Transverse colon (tissue), 4 donors: ENCODE data around the gene GDPGP1. TPM values are rescaled to one million over a fixed set of nuclear protein-coding genes. Genes with fewer than 3 reads are reported as not detected.
"Not testable (repeated sequence)": the region's sequence is repeated elsewhere in the genome, so short reads cannot be mapped to it uniquely, and the experiment has no call there.

Source experiments
- DNase-seq: peaks from one replicate; pipeline ENCODE4 v3.0.0-alpha.2; 2019
- H3K27ac ChIP-seq, 4 donors: fragments of 200-600 bp; sonication (generic); 2 replicates each; pipeline ENCODE4 v1.5.1; 2016 to 2018; ENCODE audit warnings: inconsistent platforms in 4 of 4
- H3K27me3 ChIP-seq: fragments of 200-600 bp; sonication (generic); 2 replicates; pipeline ENCODE4 v1.5.1; 2017; ENCODE audit warnings: inconsistent platforms
- H3K36me3 ChIP-seq, 4 donors: fragments of 200-600 bp; sonication (generic); 2 replicates each; pipeline ENCODE4 v1.5.1; 2017 to 2019; ENCODE audit warnings: inconsistent platforms in 4 of 4
- H3K4me1 ChIP-seq, 4 donors: fragments of 200-600 bp; sonication (generic); 2 replicates each; pipeline ENCODE4 v1.5.1; 2017 to 2020; ENCODE audit warnings: inconsistent platforms in 4 of 4
- H3K4me3 ChIP-seq, 4 donors: fragments of 200-600 bp; sonication (generic); 1 replicate in 1 of 4; 2 replicates in 3 of 4; pipeline versions ENCODE4 v1.5.1 to v1.6.1; 2017 to 2019; ENCODE audit warnings: inconsistent platforms in 4 of 4
- H3K9me3 ChIP-seq, 2 donors: fragments of 200-600 bp; sonication (generic); 2 replicates each; pipeline ENCODE4 v1.5.1; 2017 to 2019; ENCODE audit warnings: inconsistent platforms in 2 of 2
- EP300 ChIP-seq: sonication (generic); formaldehyde crosslinking; IDR thresholded peaks from one replicate; pipeline ENCODE4 v1.6.1; 2017; ENCODE audit warnings: antibody characterized with exemption, low read depth
- POLR2A ChIP-seq: fragments of 450-650 bp; IDR thresholded peaks from one replicate; pipeline ENCODE4 v1.6.1; 2016; ENCODE audit warnings: antibody characterized with exemption, mild to moderate bottlenecking, moderate library complexity
- POLR2AphosphoS5 ChIP-seq, 3 donors: sonication (generic); formaldehyde crosslinking; IDR thresholded peaks; one replicate each; pipeline ENCODE4 v1.6.1; 2016; ENCODE audit warnings: antibody characterized with exemption in 3 of 3
- WGBS, 2 donors: methylation state at CpG; one replicate each; pipeline ENCODE4 v1.1.5; 2018; ENCODE audit warnings: low coverage in 1 of 2; 5-methylcytosine and 5-hydroxymethylcytosine counted together
- in situ Hi-C, 4 donors: fragments of 200-750 bp; cut with MboI; loops; one replicate each; pipeline versions ENCODE4 v1.15.0 to v1.15.1; 2017; ENCODE audit warnings: low sequenced_read_pairs in 3 of 4, low pct_ligation_motif_present in 1 of 4, low pct_unique_long_range_greater_than_20kb in 1 of 4
- intact Hi-C: fragments of 100-400 bp; cut with DNase I; formaldehyde crosslinking; loops from one replicate; pipeline ENCODE4 v1.15.1; 2023; ENCODE audit warnings: low total_unique reads
- total RNA-seq, 4 donors: library from RNA; depleted of rRNA; stranded (reverse); fragments of >200 nt; gene quantifications; one replicate each; pipeline ENCODE4 v1.1.0, GENCODE V29; 2016
- TF ChIP-seq, protein P1 (sequence below), 5 experiments: fragments of 200-600 bp in 3 of 5; fragments of 450-650 bp in 2 of 5; sonication (generic) in 3 of 5; IDR thresholded peaks; 1 replicate in 2 of 5; 2 replicates in 3 of 5; pipeline ENCODE4 v1.5.1; 2016 to 2017; ENCODE audit warnings: antibody characterized with exemption in 5 of 5, inconsistent platforms in 3 of 5, mild to moderate bottlenecking in 2 of 5, moderate library complexity in 1 of 5

GDPGP1 gene
- total RNA-seq, 4 donors from 2014 or later = 6.8 to 28.8 (median 21.3) TPM

- 73 to 80% methylated on average over 1 to 6 of the region's 6 CpGs for WGBS, 2 donors
- Histone ChIP-seq H3K4me3 (peak overlapping the region in 3 of 4 donors; percentile 45 to 89 (median 47)), H3K4me1 (peaks cover 0 to 23% (median 7%) of the 10 kb centered on the region in 4 donors), H3K27me3 (no peaks in the 10 kb centered on the region), H3K27ac (peak overlapping the region; percentile 32 to 71 (median 64)), H3K36me3 (no peaks in the 10 kb centered on the region), H3K9me3 (no peaks in the 10 kb centered on the region)
- intact Hi-C loops = no loop called here
- in situ Hi-C loops = no loop called here
- no peak for DNase-seq
- TF ChIP-seq, protein P1, sequence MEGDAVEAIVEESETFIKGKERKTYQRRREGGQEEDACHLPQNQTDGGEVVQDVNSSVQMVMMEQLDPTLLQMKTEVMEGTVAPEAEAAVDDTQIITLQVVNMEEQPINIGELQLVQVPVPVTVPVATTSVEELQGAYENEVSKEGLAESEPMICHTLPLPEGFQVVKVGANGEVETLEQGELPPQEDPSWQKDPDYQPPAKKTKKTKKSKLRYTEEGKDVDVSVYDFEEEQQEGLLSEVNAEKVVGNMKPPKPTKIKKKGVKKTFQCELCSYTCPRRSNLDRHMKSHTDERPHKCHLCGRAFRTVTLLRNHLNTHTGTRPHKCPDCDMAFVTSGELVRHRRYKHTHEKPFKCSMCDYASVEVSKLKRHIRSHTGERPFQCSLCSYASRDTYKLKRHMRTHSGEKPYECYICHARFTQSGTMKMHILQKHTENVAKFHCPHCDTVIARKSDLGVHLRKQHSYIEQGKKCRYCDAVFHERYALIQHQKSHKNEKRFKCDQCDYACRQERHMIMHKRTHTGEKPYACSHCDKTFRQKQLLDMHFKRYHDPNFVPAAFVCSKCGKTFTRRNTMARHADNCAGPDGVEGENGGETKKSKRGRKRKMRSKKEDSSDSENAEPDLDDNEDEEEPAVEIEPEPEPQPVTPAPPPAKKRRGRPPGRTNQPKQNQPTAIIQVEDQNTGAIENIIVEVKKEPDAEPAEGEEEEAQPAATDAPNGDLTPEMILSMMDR (IDR thresholded peaks at IDR 0.05) = no peak
- TF ChIP-seq EP300 (no peak), POLR2A (no peak), POLR2AphosphoS5 (IDR thresholded peaks at IDR 0.05) (no peak)
Measured at GRCh38 chr15:90248789-90249202, 14.8 kb downstream of the GDPGP1 start.

- 2 to 3% methylated on average over 6 to 43 of the region's 44 CpGs for WGBS, 2 donors
- peak; percentile 97 for DNase-seq
- Histone ChIP-seq H3K27me3 (no peaks in the 10 kb centered on the region), H3K9me3 (no peaks in the 10 kb centered on the region), H3K4me1 (peaks cover 0 to 23% (median 7%) of the 10 kb centered on the region in 4 donors), H3K27ac (peak within 1 kb of the TSS; percentile 32 to 71 (median 64)), H3K4me3 (peak within 1 kb of the TSS; percentile 42 to 89 (median 46)), H3K36me3 (no peaks in the 10 kb centered on the region)
- in situ Hi-C loops (no loop called here), intact Hi-C loops (no loop called here)
- TF ChIP-seq, protein P1 (IDR thresholded peaks at IDR 0.05) = peak in 2 of 5 experiments; percentile 26 to 29
- TF ChIP-seq POLR2AphosphoS5 (IDR thresholded peaks at IDR 0.05) = peak; percentile 49 to 80 (median 50)
- peak; percentile 29 for TF ChIP-seq POLR2A
- TF ChIP-seq EP300 = no peak
Measured at GRCh38 chr15:90249203-90249863, 15.3 kb downstream of the GDPGP1 start, which contains the start of gene TTLL13. Gene TTLL13, plus strand, starts transcription at chr15:90249556. Its CDS starts 1,075 bp downstream, at chr15:90250631.

- in situ Hi-C loops = no loop called here
- H3K9me3 ChIP-seq = no peaks in the 10 kb centered on the region
- H3K27ac ChIP-seq = no peak overlapping the region
- 92% methylated on average over 7 of the region's 7 CpGs; no CpG with 5 or more reads in 1 of the 2 donors for WGBS, 2 donors
- H3K4me1 ChIP-seq = peaks cover 0 to 4% (median 0%) of the 10 kb centered on the region in 4 donors
- no peaks in the 10 kb centered on the region for H3K36me3 ChIP-seq
- TF ChIP-seq, protein P1 (IDR thresholded peaks at IDR 0.05) = no peak
- TF ChIP-seq POLR2AphosphoS5 (IDR thresholded peaks at IDR 0.05) (no peak), EP300 (no peak), POLR2A (no peak)
- no peak overlapping the region for H3K4me3 ChIP-seq
- DNase-seq = no peak
- no peaks in the 10 kb centered on the region for H3K27me3 ChIP-seq
- intact Hi-C loops = no loop called here
Measured at GRCh38 chr15:90257776-90258175, 23.8 kb downstream of the GDPGP1 start.

GRCh38 chr15:90259524-90259923 lies 25.5 kb downstream of the GDPGP1 start:
- DNase-seq = no peak
- H3K4me3 ChIP-seq = no peak overlapping the region
- 67 to 77% methylated on average over 5 of the region's 5 CpGs for WGBS, 2 donors
- in situ Hi-C loops (no loop called here), intact Hi-C loops (no loop called here)
- no peaks in the 10 kb centered on the region for H3K9me3 ChIP-seq
- no peak overlapping the region for H3K27ac ChIP-seq
- H3K27me3 ChIP-seq = no peaks in the 10 kb centered on the region
- TF ChIP-seq POLR2A = no peak
- no peak for TF ChIP-seq EP300
- no peak for TF ChIP-seq POLR2AphosphoS5 (IDR thresholded peaks at IDR 0.05)
- TF ChIP-seq, protein P1 (IDR thresholded peaks at IDR 0.05) = no peak
- H3K4me1 ChIP-seq = peaks cover 4 to 13% (median 5%) of the 10 kb centered on the region in 4 donors
- no peaks in the 10 kb centered on the region for H3K36me3 ChIP-seq

- intact Hi-C loops, H3K4me3 ChIP-seq, H3K27me3 ChIP-seq, H3K27ac ChIP-seq, H3K36me3 ChIP-seq, in situ Hi-C loops, DNase-seq, H3K9me3 ChIP-seq: not testable (repeated sequence)
- H3K4me1 ChIP-seq = peaks cover 8 to 19% (median 10%) of the 10 kb centered on the region in 4 donors
- WGBS, 2 donors = 87 to 93% methylated on average over 3 to 6 of the region's 6 CpGs
Measured at GRCh38 chr15:90260731-90261130, 26.7 kb downstream of the GDPGP1 start.
